Measurements from ENCODE around the gene KIAA0825. TPM values are rescaled to one million over a fixed set of nuclear protein-coding genes. Genes with fewer than 3 reads are reported as not detected.

KIAA0825 gene
- polyA plus RNA-seq, 4 donors: 4.2 to 5.4 (median 5.0) TPM

- no peak for DNase-seq (ENCODE audit: low read depth in 4 of 4, low spot score in 3 of 4)
These were observed 160.6 kb downstream of the KIAA0825 start for GRCh38 chr5:94457788-94458187.

- DNase-seq (ENCODE audit: low read depth in 4 of 4, low spot score in 3 of 4): no peak
These were observed 172.7 kb downstream of the KIAA0825 start for GRCh38 chr5:94445726-94446125.

- DNase-seq (ENCODE audit: low read depth in 4 of 4, low spot score in 3 of 4): no peak
These were observed 175.4 kb downstream of the KIAA0825 start for GRCh38 chr5:94442991-94443390.

- DNase-seq (ENCODE audit: low read depth in 4 of 4, low spot score in 3 of 4): no peak
These were observed 176.3 kb downstream of the KIAA0825 start for GRCh38 chr5:94442076-94442475.

GRCh38 chr5:94440015-94440414 is 178.4 kb downstream of the KIAA0825 start:
- DNase-seq (ENCODE audit: low read depth in 4 of 4, low spot score in 3 of 4): no peak

GRCh38 chr5:94433397-94434163 is 184.8 kb downstream of the KIAA0825 start:
- DNase-seq (ENCODE audit: low read depth in 4 of 4, low spot score in 3 of 4): no peak

- no peak for DNase-seq (ENCODE audit: low read depth in 4 of 4, low spot score in 3 of 4)
These were observed 185.9 kb downstream of the KIAA0825 start for GRCh38 chr5:94432499-94432898.

- DNase-seq (ENCODE audit: low read depth in 4 of 4, low spot score in 3 of 4): no peak
These were observed 186.7 kb downstream of the KIAA0825 start for GRCh38 chr5:94431696-94432095.

GRCh38 chr5:94429566-94429965 is 188.8 kb downstream of the KIAA0825 start:
- no peak for DNase-seq (ENCODE audit: low read depth in 4 of 4, low spot score in 3 of 4)

- no peak for DNase-seq (ENCODE audit: low read depth in 4 of 4, low spot score in 3 of 4)
These were observed 193.0 kb downstream of the KIAA0825 start for GRCh38 chr5:94425396-94425795.

- no peak for DNase-seq (ENCODE audit: low read depth in 4 of 4, low spot score in 3 of 4)
These were observed 195.0 kb downstream of the KIAA0825 start for GRCh38 chr5:94423411-94423810.

- DNase-seq (ENCODE audit: low read depth in 4 of 4, low spot score in 3 of 4): no peak
These were observed 195.6 kb downstream of the KIAA0825 start for GRCh38 chr5:94422812-94423211.

GRCh38 chr5:94420885-94421284 is 197.5 kb downstream of the KIAA0825 start:
- no peak for DNase-seq (ENCODE audit: low read depth in 4 of 4, low spot score in 3 of 4)

GRCh38 chr5:94415798-94416197 is 202.6 kb downstream of the KIAA0825 start:
- no peak for DNase-seq (ENCODE audit: low read depth in 4 of 4, low spot score in 3 of 4)

- DNase-seq (ENCODE audit: low read depth in 4 of 4, low spot score in 3 of 4): no peak
These were observed 209.0 kb downstream of the KIAA0825 start for GRCh38 chr5:94409440-94409839.

GRCh38 chr5:94407023-94407422 is 211.4 kb downstream of the KIAA0825 start:
- DNase-seq (ENCODE audit: low read depth in 4 of 4, low spot score in 3 of 4): no peak

- no peak for DNase-seq (ENCODE audit: low read depth in 4 of 4, low spot score in 3 of 4)
These were observed 214.9 kb downstream of the KIAA0825 start for GRCh38 chr5:94403483-94403882.

GRCh38 chr5:94402096-94402495 is 216.3 kb downstream of the KIAA0825 start:
- DNase-seq (ENCODE audit: low read depth in 4 of 4, low spot score in 3 of 4): no peak

- no peak for DNase-seq (ENCODE audit: low read depth in 4 of 4, low spot score in 3 of 4)
These were observed 220.9 kb downstream of the KIAA0825 start for GRCh38 chr5:94397508-94397907.

GRCh38 chr5:94396687-94397086 is 221.7 kb downstream of the KIAA0825 start:
- no peak for DNase-seq (ENCODE audit: low read depth in 4 of 4, low spot score in 3 of 4)

- DNase-seq (ENCODE audit: low read depth in 4 of 4, low spot score in 3 of 4): no peak
These were observed 222.9 kb downstream of the KIAA0825 start for GRCh38 chr5:94395468-94395867.

GRCh38 chr5:94391996-94392395 is 226.4 kb downstream of the KIAA0825 start:
- DNase-seq (ENCODE audit: low read depth in 4 of 4, low spot score in 3 of 4): no peak

- no peak for DNase-seq (ENCODE audit: low read depth in 4 of 4, low spot score in 3 of 4)
These were observed 228.9 kb downstream of the KIAA0825 start for GRCh38 chr5:94389515-94389899.

Measured in right renal pelvis (tissue), 4 donors.